HL-60/S4 (cell line): ENCODE results near the gene CRTC1.
"Not testable (repeated sequence)": the region's sequence is repeated elsewhere in the genome, so short reads cannot be mapped to it uniquely, and the experiment has no call there.

Experiments
- in situ Hi-C: fragments of 300-500 bp; cut with MboI; formaldehyde crosslinking; loops from 2 replicates; pipeline ENCODE4 v1.14.3; 2022; ENCODE audit warnings: low sequenced_read_pairs

The CRTC1 gene

GRCh38 chr19:18798384-18799352 is 115.2 kb downstream of the CRTC1 start:
- in situ Hi-C loops, result no loop called here

GRCh38 chr19:18799389-18799970 is 116.0 kb downstream of the CRTC1 start:
- in situ Hi-C loops, result no loop called here

- in situ Hi-C loops, result no loop called here
Measured at GRCh38 chr19:18800079-18800478, 116.6 kb downstream of the CRTC1 start.

GRCh38 chr19:18800636-18801035 is 117.2 kb downstream of the CRTC1 start:
- in situ Hi-C loops, result no loop called here

- in situ Hi-C loops, result no loop called here
Measured at GRCh38 chr19:18802354-18802753, 118.9 kb downstream of the CRTC1 start.

GRCh38 chr19:18803550-18804138 is 120.2 kb downstream of the CRTC1 start:
- in situ Hi-C loops, result no loop called here

GRCh38 chr19:18804139-18804601 is 120.7 kb downstream of the CRTC1 start:
- in situ Hi-C loops, result no loop called here

GRCh38 chr19:18804643-18805042 is 121.2 kb downstream of the CRTC1 start:
- in situ Hi-C loops, result no loop called here

- in situ Hi-C loops, result no loop called here
Measured at GRCh38 chr19:18807861-18808331, 124.4 kb downstream of the CRTC1 start.

- in situ Hi-C loops, result no loop called here
Measured at GRCh38 chr19:18809149-18809868, 125.8 kb downstream of the CRTC1 start.

GRCh38 chr19:18811638-18812037 is 128.2 kb downstream of the CRTC1 start:
- in situ Hi-C loops, result not testable (repeated sequence)

- in situ Hi-C loops, result no loop called here
Measured at GRCh38 chr19:18814063-18814462, 130.6 kb downstream of the CRTC1 start.

- in situ Hi-C loops, result no loop called here
Measured at GRCh38 chr19:18815673-18816072, 132.2 kb downstream of the CRTC1 start.

GRCh38 chr19:18816645-18817044 is 133.2 kb downstream of the CRTC1 start:
- in situ Hi-C loops, result not testable (repeated sequence)

- in situ Hi-C loops, result no loop called here
Measured at GRCh38 chr19:18817574-18817973, 134.1 kb downstream of the CRTC1 start.

- in situ Hi-C loops, result no loop called here
Measured at GRCh38 chr19:18828786-18829185, 145.3 kb downstream of the CRTC1 start.

- in situ Hi-C loops, result no loop called here
Measured at GRCh38 chr19:18830488-18830887, 147.0 kb downstream of the CRTC1 start.

- in situ Hi-C loops, result no loop called here
Measured at GRCh38 chr19:18831524-18832305, 148.2 kb downstream of the CRTC1 start, which contains the start of gene UPF1. TSS of gene UPF1 (plus strand) at chr19:18831959. CDS start at chr19:18832210, 251 bp downstream.
